GM21390 (cell line): Measurements from ENCODE around the gene TPCN1.
A peak's percentile ranks its signal among the peaks of the same experiment; 100 is the strongest.

Source experiments
- ATAC-seq: cut with Tn5 transposase; IDR thresholded peaks from one replicate; pipeline ENCODE4 v1.9.1; 2021; ENCODE audit not compliant: unreplicated experiment

Gene TPCN1

DNA sequence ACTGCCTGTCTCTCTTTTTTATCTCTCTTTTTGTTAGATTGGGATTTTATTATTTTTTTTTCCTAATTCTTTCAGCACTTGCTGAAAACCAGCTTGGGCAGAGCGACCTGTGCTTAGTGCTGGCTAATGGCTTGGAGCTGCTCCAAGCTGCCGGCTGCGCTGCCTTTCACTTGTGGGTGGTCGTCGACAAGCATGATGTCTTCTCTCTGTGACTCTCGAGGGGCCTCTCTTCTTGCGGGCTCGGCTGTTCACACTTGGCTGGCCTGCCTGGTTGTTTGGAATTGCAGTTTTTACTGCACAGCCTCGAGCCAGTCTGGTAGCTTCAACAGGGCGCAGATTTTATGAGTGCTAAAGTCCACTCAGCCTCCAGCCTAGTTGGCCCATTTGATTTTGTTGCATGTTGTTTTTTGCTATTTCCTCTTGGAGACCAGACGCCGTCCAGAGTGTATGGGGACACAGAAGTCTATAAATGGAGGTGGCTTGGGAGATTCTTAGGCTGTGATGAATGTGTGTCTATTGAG, 18.6 kb downstream of the TPCN1 start:
- ATAC-seq, result no peak

DNA sequence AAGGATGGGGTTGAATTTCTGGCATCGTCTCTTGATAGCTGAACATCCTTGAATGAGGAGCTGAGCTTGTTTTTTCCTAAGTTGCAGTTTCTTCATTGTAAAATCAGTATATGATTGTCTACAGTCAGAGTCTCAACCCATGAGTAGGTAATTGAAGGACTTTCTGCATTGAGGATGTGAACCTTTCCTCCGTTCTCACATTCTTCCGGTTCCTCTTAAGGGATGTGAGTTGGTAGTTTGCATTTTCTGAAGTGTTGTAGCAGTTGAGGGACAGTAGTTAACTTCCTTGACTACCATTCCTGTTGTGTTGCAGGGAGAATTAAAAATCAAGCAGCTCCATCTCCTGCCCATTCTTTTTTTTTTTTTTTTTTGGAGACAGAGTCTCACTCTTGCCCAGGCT, 19.1 kb downstream of the TPCN1 start:
- ATAC-seq, result peak; percentile 54

DNA sequence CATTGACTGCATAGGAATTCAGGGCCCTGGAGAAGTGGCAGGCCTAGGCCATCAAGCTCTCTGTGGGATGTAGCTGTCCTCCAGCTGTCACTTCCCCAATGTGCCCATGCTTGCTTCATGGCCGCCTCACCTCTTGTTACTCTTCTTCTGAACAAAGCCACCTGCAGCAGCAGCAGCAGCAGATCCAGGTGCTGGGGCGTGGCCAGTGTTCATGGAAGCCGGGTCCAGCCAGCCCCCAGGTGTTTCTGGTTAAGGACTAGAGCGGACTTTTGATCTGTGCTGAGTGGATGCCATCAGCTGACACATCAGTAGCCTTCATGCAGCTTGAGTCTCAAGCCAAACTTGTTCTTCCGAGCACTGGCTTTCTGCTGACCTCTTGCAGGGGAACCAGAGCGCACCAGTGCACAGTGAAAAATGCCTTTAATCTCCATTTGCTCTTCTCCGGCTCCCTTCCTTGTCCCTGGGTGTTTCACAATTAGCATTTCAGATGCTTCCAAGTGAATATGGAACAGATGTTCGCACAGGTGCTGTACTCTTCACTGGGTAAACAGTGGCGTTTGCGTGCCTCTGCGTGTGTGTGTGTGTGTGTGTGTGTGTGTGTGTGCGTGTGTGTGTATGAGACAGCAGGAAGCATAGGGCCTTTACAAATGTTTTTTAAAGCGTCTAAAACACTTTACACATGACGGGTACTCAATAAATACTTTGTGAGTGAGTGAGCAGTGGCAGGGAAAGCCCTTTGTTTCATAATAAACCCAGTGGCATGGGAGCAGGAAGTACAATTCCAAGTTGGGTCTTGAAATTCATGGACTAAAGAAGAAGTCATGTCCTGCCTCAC, 20.1 kb downstream of the TPCN1 start:
- no peak for ATAC-seq

DNA sequence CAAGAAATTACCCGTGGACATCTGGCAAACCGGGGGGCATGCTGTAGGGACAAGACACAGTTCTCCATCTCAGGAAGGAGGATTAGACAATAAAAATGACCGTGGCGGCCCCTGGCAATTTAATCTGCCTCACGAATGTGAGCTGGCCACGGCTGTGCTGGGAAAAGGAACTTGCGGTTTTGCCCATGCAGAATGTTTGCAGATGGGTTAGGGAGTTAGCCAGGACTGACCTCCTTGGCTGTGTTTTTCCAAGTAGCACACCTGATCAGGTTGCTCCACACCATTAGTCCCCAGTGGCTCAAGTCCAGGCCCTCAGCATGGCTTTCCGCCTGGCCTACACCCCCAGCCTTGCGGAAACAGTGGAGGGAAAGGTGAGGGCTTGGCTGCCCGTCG, 20.8 kb downstream of the TPCN1 start:
- no peak for ATAC-seq

DNA sequence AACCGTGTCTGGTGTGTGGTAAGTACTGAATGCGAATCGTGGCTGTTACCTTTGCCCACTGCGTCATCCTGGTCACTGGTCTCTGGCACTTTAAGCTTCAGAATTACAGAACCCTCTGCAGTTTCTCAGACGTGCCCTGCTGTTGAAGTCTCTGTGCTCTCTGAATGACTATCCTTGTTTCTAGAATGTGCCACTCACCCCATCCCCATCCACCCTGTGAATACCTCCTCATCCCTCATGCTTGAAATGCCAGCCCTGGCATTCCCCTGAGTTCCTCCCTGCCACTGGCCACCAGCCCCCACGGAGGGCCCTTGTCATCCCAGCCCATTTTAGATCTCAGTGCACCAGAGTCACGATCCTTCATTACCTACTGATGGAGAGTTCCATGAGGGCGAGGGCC, 21.3 kb downstream of the TPCN1 start:
- no peak for ATAC-seq

DNA sequence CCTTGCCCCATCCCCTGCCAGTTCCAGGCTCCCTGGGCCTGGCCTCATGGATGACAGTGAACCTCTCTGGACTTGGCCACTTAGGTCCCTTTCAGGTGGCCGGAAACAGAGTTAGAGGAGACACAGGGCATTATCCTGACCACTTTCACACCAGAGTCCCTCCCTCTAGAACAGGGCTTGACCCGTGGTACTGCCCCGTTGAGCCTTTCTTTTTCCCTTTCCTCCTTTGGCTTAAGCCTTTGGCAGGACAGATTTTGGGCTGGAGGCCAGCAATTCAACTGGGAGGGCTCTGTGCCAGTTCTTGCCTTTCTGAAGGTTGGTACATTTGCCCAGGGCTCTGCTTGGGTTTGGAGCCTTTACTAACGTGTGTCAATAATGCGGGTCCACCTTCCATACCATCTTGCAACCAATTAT, 22.8 kb downstream of the TPCN1 start:
- ATAC-seq, result no peak

DNA sequence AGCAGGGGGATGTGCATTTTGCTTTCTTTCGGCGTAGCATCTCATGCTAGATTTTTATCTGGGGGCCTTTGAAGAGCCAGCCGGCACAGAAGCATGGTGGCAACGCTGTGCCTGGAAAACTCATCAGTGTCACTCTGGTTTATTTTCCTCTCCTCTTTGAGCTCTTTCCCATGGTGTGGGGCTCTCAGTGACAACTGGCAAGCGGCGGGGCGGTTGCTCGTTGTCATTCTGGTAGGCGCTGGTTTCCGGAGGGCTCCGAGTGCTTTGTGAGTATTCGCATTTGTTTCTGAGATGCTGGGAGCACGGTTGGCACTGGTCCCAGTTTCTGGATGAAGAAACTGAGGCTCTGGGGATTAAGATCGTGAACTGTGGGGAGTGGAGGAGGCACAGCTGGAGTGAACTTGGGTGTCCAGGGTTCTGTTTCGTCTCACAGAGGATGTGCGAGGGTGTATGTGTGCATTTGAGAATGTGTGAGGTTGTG, 23.3 kb downstream of the TPCN1 start:
- no peak for ATAC-seq

DNA sequence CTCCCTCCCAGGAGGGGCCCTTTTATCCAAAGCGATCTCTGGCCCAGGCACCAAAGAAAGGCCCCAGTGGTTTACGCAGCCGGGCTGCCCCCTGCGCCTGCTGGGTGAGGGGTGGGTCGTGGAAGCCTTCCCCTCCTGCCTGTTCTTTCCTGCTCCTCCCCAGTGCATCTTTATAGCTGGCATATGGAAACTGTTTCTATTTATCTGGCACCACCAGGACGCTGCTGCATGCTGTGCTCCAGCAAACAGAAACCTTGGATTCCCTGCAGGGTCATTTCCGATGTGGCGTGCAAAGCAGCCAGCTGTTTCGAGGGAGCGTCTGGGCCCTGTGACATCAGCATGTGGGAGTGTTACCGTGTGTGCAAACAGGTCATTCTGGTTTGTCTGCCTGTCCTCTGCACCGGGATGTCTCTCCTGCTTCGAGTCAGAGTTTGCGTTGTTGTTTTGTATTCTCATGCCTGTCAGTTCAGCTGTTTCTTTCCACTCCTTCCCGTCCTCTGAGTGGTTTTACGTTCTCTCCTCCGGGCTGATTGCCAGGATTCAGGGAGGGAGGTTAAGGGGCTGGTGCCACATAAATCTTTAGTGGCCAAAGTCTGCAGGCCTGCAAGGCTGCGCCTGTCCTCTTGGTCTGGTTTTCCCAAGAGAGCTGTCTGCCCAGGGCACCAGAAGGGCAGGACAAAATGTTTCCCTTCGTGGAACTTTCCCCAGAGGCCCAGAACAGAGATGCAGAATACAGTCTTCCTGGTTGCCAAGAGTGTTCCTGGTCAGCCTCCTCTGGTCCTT, 24.6 kb downstream of the TPCN1 start:
- no peak for ATAC-seq

DNA sequence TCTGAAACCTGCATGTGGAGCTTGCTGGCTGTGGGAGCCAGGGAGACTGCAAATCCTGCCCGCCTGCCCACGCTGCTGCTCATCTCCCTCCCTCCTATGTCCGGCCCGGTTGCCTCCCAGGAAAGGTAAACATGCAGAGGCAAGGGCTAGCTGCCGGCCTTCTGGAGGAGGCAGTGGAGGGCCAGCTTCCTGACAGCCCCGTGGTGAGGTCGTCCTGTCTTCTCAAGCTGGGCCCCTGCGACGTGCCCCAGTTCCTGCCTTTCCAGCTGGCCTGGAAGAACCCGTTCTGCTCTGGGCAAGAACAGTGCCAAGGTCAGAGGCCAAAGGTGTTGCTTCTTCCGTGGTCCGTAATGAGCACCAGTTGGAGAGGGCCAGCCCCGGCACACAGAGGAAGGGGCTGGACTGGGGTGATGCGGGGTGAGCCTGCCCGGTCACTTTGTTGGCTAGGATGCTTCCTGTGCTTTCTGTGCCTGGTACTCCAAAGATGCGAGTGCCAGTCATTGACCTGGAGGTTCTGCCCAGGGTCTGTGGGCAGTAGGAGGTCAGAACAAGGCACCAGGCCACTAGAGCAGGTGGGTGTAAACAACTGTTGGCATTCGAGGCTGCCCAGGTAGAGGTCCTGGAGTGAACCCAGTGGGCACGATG, 25.3 kb downstream of the TPCN1 start:
- ATAC-seq, result no peak

DNA sequence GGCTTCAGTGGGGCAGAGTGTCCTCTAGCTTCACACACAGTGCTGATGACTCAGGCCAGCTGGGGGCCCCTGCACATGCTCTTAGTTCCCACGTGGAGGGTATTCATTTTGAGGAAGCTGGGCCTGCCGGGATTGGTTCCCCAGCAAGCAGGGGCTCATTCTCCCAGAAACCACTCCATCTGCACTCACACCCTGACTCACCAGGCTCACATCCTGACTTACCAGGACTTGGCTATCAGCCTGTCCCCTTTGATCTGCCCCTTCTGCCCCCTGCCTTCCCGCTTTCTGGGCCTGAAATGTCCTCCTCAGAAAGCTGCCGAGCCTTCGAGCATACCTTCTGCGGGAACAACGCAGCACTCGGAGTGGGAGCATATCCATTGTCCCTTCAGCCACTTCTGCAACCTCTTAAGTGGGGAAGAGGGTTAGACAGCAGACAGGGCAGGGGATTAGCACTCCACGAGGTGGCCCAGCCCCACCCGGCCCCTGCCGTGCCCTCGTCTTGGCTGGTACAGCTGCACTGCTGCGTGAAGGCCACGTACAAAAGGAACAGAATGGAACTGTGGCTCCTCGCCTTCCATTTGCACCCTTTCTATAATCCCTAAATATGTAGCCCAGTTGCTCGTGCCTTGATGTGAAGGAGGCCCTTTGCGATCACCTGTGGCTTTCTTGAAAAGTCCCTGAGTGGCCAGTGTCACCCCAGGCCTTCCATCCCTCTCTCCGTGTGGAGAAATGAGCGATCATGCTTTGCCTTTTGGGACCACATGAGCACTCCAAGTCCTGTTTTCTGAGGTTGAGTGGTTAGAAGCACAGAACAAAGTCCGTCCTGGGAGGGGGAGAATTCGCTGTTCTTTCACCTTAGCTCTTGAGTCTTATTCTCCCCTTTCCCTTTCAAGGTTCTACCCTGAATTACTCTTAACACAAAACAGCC, 26.1 kb downstream of the TPCN1 start:
- no peak for ATAC-seq

DNA sequence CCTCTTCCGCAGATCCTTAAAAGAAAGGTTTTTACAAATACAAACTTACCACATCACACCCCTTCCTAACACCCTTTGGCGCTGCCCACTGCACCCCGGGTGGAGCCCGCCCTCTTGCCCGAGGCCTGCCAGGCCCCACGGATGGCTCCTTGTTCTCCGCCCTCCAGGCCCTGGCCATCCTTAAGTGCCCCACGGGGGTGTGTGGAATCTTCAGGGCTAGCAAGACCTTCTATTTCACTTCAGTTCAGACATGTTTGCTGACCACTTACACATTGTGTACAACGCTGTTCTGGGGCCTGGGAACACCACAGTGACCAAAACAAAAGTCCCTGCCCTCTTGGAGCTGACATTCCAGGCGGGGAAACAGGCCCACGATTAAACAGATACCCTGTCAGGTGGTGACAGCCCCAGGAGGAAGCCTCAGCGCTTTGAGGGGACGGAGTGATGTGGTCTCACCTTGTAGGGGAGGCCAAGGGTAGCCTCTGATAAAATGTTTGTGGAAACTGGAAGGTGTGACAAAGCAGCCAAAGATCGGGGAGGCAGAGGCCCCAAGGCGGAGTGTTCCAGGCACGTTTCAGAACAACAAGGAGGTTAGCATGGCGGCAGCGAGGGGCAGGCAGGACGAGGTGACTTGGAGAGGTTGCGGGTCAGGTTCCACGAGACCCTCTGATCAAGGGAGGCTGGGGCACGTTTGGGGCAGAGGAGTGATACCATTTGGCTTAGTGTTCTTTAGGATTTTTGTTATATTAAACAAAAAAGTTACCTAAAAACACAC, 27.0 kb downstream of the TPCN1 start:
- ATAC-seq, result no peak

DNA sequence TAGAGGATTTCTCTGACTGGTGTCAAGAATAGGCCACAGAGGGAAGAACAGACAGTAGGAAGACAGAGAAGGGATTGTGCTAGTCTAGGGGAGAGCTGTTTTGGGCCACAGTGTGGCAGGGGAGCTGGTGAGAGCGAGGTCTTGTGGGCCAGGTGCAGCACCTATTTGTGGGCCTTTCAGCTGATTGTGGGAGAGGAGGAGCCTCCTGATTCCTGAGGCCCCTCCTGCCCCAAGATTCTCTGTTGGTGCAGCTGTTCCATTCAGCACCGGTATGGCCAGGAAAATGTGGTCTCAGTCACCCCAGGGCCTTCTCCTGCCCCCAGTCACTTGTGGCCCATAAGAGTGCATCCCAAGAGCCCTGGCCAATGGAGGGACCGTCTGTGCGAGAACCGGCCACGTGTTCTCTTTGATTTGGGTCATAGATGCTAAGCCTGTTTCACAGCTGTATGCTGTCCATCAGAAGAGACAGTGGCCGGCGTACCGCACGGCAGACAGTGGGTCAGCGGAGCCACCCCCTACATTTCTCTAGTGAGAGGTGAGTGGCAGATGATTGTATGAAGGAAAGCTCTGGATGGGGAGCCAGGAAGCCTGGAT, 27.7 kb downstream of the TPCN1 start:
- no peak for ATAC-seq

DNA sequence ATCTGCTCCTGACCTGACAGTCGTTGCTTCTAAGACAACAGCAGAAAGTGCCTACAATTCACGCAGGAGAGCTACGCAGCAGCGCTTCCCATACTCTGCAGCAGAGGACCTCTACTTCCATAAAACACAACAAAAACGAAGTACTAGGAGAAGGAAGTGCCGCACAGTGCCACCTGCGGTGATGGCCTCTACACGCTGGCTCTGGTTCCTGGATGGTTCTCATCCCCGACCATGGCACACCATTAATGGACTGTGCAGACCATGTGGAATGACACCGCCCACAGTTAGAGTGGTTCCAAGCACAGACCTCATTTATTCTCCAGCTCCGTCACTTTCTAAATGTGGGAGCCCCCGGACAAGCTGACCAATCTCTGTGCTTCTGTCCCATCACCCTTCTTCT, 28.3 kb downstream of the TPCN1 start:
- ATAC-seq, result no peak

DNA sequence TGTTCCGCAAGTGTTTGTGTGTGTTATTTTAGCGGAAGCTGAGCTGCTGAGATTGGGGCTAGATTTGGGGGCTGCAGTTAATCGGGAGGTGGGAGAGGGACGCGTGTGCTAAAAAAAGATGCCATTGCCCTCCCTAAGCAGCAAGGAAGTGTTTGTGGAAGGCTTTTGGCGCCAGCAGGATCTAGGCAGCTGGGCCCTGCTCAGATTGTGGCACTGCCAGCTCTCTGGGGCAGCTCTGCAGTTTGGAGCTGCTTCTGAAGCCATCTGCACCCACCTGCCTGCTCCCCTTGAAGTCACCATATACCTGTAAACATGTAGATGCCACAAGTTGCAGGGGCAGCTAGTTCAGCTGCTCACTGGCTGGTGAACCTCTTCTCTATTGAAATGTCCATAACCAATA, 28.8 kb downstream of the TPCN1 start:
- ATAC-seq, result no peak

DNA sequence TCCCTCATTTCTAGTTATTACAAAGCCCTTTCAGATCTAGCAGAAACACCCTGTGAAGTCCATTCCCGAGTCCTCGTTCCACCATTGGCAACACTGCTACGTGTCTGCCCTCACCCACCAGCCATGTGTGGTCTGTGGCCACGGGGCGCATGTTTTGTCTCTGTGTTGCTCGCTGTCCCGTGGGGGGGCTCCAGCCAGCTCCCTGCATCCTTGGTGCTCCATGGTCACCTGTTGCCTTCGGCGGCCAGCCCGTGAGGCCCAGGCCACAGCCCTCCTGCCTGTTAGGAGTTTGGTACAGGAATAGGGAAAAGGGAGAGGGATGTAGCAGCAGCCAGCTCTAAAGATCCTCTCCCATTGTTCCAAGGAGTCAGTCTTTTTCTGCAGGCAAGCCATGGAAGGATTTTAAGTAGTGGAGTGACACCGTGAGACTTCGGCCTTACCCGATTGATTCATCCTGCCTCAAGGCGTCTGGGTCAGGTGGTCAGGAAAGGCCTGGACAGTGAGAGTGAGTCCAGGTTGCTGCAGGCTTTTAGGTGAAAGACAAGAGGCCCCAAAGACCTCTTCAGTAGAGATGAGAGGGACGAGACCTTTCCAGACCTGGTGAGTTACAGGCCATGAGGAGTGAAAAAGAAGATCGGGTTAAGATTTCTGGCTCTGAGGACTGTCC, 30.3 kb downstream of the TPCN1 start:
- no peak for ATAC-seq

DNA sequence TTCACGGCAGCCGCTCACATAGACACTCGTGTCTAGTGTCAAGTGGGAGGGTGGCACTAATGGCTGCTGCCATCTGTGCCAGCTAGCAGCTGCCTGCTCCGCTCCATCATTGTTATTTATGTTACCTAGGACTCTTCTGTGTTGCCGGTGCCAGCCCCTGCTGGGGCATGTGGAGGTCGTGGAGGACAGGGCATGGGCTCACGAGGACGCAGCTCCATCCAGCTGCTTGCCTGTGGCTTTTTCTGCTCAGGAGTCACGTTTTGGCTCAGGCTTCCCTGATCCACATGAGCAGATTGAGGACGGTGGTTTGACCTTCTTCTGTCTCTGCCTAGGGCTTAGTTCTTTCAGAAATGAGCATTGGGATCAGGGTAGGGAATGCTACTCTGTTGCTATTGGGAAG, 31.2 kb downstream of the TPCN1 start:
- no peak for ATAC-seq

DNA sequence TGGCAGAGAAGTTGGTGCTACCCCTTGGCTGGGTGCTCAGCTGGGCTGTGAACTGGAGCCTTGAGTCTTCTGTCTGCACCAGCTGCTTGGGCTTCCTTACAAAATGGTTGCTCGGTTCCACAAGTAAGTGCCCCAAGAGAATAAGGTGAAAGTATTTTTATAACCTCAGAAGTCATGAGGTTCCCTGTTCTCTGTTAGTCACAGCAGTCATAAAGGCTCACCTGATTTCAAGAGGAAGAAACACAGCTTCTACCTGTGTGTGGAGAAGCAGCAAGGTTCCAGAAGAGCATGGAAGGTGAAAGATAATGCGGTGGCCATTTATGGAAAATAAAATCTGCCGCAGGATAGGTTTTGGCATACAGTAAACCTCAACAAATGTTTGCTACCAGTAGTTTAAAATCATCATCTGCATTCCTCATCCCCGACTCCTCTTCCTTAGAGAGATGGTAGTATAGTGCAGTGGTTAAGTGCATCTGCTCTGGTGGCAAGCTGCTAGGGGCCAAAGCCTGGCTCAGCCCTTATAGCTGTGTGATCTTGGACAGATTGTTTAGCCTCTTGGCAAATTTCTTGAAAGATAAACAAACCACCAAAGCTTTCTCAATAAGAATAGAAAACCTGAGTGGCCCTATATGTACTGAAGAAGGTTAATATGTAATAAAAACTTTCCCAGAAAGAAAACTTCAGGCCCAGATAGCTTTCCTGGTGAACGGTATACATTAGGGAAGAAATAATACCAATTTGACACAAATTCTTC, 32.4 kb downstream of the TPCN1 start:
- no peak for ATAC-seq

DNA sequence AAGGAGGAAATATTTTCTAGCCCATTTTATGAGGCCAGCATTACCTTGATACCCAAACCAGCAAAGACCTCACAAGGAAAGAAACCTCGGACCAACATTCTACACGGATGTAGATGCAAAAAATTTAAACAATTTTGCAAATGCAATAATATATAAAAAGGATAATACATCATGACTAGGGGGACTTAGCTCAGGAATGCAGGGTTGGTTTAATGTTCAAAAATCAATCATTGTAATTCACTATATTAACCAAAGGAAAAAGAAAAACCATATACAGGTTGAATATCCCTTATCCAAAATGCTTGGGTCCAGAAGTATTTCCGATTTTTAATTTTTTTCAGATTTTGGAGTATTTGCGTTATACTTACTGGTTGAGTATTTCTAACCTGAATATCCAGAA, 33.0 kb downstream of the TPCN1 start:
- ATAC-seq, result no peak
